Muscle of leg (tissue), 11 donors: ENCODE results near the gene AKR1C1. TPM values are rescaled to one million over a fixed set of nuclear protein-coding genes. Genes with fewer than 3 reads are reported as not detected.
"Not testable (repeated sequence)": the region's sequence is repeated elsewhere in the genome, so short reads cannot be mapped to it uniquely, and the experiment has no call there.

Source experiments
- DNase-seq: peaks from one replicate; pipeline ENCODE4 v3.0.0; 2013
- H3K27ac ChIP-seq: one replicate; pipeline ENCODE4 v1.5.1; 2013; ENCODE audit warnings: mild to moderate bottlenecking, low read length, control low read depth
- H3K27me3 ChIP-seq: one replicate; pipeline ENCODE4 v1.6.1; 2013; ENCODE audit warnings: low read length; ENCODE audit not compliant: control insufficient read depth, insufficient read depth
- H3K36me3 ChIP-seq: one replicate; pipeline ENCODE4 v1.6.1; 2013; ENCODE audit warnings: low read length; ENCODE audit not compliant: control insufficient read depth, insufficient read depth
- H3K4me1 ChIP-seq: one replicate; pipeline ENCODE4 v1.6.1; 2013; ENCODE audit warnings: low read length; ENCODE audit not compliant: control insufficient read depth, insufficient read depth
- H3K4me3 ChIP-seq: one replicate; pipeline ENCODE4 v1.5.1; 2013; ENCODE audit warnings: low read length, control low read depth
- H3K9me3 ChIP-seq: replicated peaks from 2 replicates; pipeline ENCODE4 v1.6.1; 2013; ENCODE audit warnings: low read depth, low read length; ENCODE audit not compliant: control insufficient read depth
- WGBS: methylation state at CpG from one replicate; pipeline ENCODE4 v1.1.5; 2013; ENCODE audit warnings: missing lambda C conversion rate; ENCODE audit not compliant: insufficient coverage; 5-methylcytosine and 5-hydroxymethylcytosine counted together
- polyA plus RNA-seq, 8 donors: library from polyadenylated mRNA; unstranded; fragments of 120-200 nt; gene quantifications; one replicate each; pipeline versions ENCODE4 v1.2.1 to v1.2.3, GENCODE V29; 2013; ENCODE audit warnings: inconsistent platforms in 1 of 8, low replicate concordance in 1 of 8; ENCODE audit not compliant: insufficient read length in 8 of 8, insufficient read depth in 1 of 8
- total RNA-seq: library from RNA; stranded (reverse); fragments of 120-200 nt; gene quantifications from one replicate; pipeline ENCODE4 v1.2.4, GENCODE V29; 2013

AKR1C1 gene
- total and polyA plus RNA-seq, 9 donors, result 6.5 to 13.2 (median 10.5) TPM

- H3K4me1 ChIP-seq, result peaks cover 7% of the 10 kb centered on the region
- no peaks in the 10 kb centered on the region for H3K27me3 ChIP-seq
- H3K9me3 ChIP-seq, result no peaks in the 10 kb centered on the region
- H3K27ac ChIP-seq, result no peak overlapping the region
- WGBS, result no CpG with 5 or more reads among the region's 1 CpG
- H3K4me3 ChIP-seq, result no peak overlapping the region
- no peak for DNase-seq
- no peaks in the 10 kb centered on the region for H3K36me3 ChIP-seq
These were observed 51.7 kb downstream of the AKR1C1 start for GRCh38 chr10:5014936-5015335.

- H3K4me3 ChIP-seq, result no peak overlapping the region
- DNase-seq, result peak; percentile 11
- H3K36me3 ChIP-seq, result no peaks in the 10 kb centered on the region
- H3K4me1 ChIP-seq, result peaks cover 12% of the 10 kb centered on the region
- 0% methylated on average over 1 of the region's 3 CpGs for WGBS
- H3K9me3 ChIP-seq, result no peaks in the 10 kb centered on the region
- H3K27ac ChIP-seq, result no peak overlapping the region
- H3K27me3 ChIP-seq, result no peaks in the 10 kb centered on the region
These were observed 54.9 kb downstream of the AKR1C1 start for GRCh38 chr10:5018134-5018533.

- no CpG with 5 or more reads among the region's 3 CpGs for WGBS
These were observed 55.6 kb downstream of the AKR1C1 start for GRCh38 chr10:5018671-5019277.

GRCh38 chr10:5019770-5020612 is 56.8 kb downstream of the AKR1C1 start:
- not testable (repeated sequence) for H3K36me3 ChIP-seq, H3K27ac ChIP-seq, H3K27me3 ChIP-seq, H3K4me3 ChIP-seq, H3K9me3 ChIP-seq
- DNase-seq, result peak; percentile 27
- no CpG with 5 or more reads among the region's 6 CpGs for WGBS
- peaks cover 12% of the 10 kb centered on the region for H3K4me1 ChIP-seq

More at GRCh38 chr10:5018671-5019277, 55.6 kb downstream of the AKR1C1 start:
- H3K36me3 ChIP-seq, H3K9me3 ChIP-seq, H3K27me3 ChIP-seq, H3K27ac ChIP-seq, H3K4me3 ChIP-seq: not testable (repeated sequence)
- peaks cover 12% of the 10 kb centered on the region for H3K4me1 ChIP-seq
- peak; percentile 41 for DNase-seq

- H3K27ac ChIP-seq, H3K27me3 ChIP-seq, DNase-seq, H3K9me3 ChIP-seq, H3K36me3 ChIP-seq, H3K4me3 ChIP-seq: not testable (repeated sequence)
- 73% methylated on average over 4 of the region's 10 CpGs for WGBS
- peaks cover 12% of the 10 kb centered on the region for H3K4me1 ChIP-seq
These were observed 58.5 kb downstream of the AKR1C1 start for GRCh38 chr10:5021624-5022290.

GRCh38 chr10:5023177-5023805 is 60.1 kb downstream of the AKR1C1 start:
- 23% methylated on average over 4 of the region's 4 CpGs for WGBS
- Histone ChIP-seq H3K27ac (no peak overlapping the region), H3K9me3 (no peaks in the 10 kb centered on the region)

GRCh38 chr10:5025461-5025881 is 62.3 kb downstream of the AKR1C1 start:
- not testable (repeated sequence) for H3K4me1 ChIP-seq, H3K27me3 ChIP-seq, H3K4me3 ChIP-seq, H3K27ac ChIP-seq, DNase-seq, H3K36me3 ChIP-seq, H3K9me3 ChIP-seq

More at GRCh38 chr10:5023177-5023805, 60.1 kb downstream of the AKR1C1 start:
- DNase-seq, result no peak
- H3K4me1 ChIP-seq, result peaks cover 8% of the 10 kb centered on the region
- H3K27me3 ChIP-seq, result no peaks in the 10 kb centered on the region
- H3K36me3 ChIP-seq, result no peaks in the 10 kb centered on the region
- no peak overlapping the region for H3K4me3 ChIP-seq

GRCh38 chr10:5030989-5031388 is 67.8 kb downstream of the AKR1C1 start:
- Histone ChIP-seq H3K27me3 (no peaks in the 10 kb centered on the region), H3K36me3 (no peaks in the 10 kb centered on the region), H3K4me1 (no peaks in the 10 kb centered on the region), H3K27ac (no peak overlapping the region), H3K9me3 (peaks cover 23% of the 10 kb centered on the region), H3K4me3 (no peak overlapping the region)
- DNase-seq, result no peak
- no CpG with 5 or more reads among the region's 1 CpG for WGBS

- not testable (repeated sequence) for H3K27me3 ChIP-seq, DNase-seq, H3K36me3 ChIP-seq, H3K4me1 ChIP-seq, H3K4me3 ChIP-seq, H3K27ac ChIP-seq
- 83% methylated on average over 1 of the region's 4 CpGs for WGBS
- H3K9me3 ChIP-seq, result peaks cover 23% of the 10 kb centered on the region
These were observed 68.4 kb downstream of the AKR1C1 start for GRCh38 chr10:5031588-5031987.

- not testable (repeated sequence) for H3K27ac ChIP-seq, H3K4me3 ChIP-seq, DNase-seq, H3K27me3 ChIP-seq, H3K36me3 ChIP-seq, H3K4me1 ChIP-seq
- 91% methylated on average over 15 of the region's 22 CpGs for WGBS
- H3K9me3 ChIP-seq, result peaks cover 23% of the 10 kb centered on the region
These were observed 69.2 kb downstream of the AKR1C1 start for GRCh38 chr10:5032444-5032843.
